ENCODE measurements around the gene MEX3A. TPM values are rescaled to one million over a fixed set of nuclear protein-coding genes. Genes with fewer than 3 reads are reported as not detected.

Gene MEX3A
- total and polyA plus RNA-seq, 2 of the 8 experiments (the other 6 are each of a cell fraction or from before 2014, with no cell fraction given) = 34.1 to 52.4 TPM

- Histone ChIP-seq H3K27ac (ENCODE audit: low read depth, low read length) (peak overlapping the region; percentile 82), H3K4ac (replicated peaks; ENCODE audit: insufficient read length, low read depth, low read length) (no peak overlapping the region), H4K20me1 (replicated peaks in 1 of 2; ENCODE audit: control insufficient read depth in 1 of 2, insufficient read depth in 2 of 2, low read length in 2 of 2) (peaks cover 2 to 6% of the 10 kb centered on the region in 2 experiments), H2AK5ac (ENCODE audit: low read depth, low read length) (peak overlapping the region; percentile 94; the same call in 1 of the 2 replicates), H3K14ac (ENCODE audit: insufficient read length) (no peak overlapping the region), H3K23me2 (ENCODE audit: low read depth, low read length) (no peaks in the 10 kb centered on the region), H3K4me2 (ENCODE audit: insufficient read depth in 1 of 2, low read depth in 2 of 2, low read length in 2 of 2) (peak overlapping the region; percentile 54 to 62; a peak in 2 of 4 replicates), H3K36me3 (ENCODE audit: control insufficient read depth in 2 of 4, insufficient read depth in 4 of 4, low read length in 3 of 4) (no peaks in the 10 kb centered on the region), H3K56ac (replicated peaks; ENCODE audit: insufficient read length, low read depth, low read length) (no peak overlapping the region), H3K23ac (ENCODE audit: insufficient read length) (no peak overlapping the region), H2AFZ (ENCODE audit: low read length) (no peak overlapping the region), H3K4me1 (replicated peaks in 1 of 4; ENCODE audit: control insufficient read depth in 3 of 4, insufficient read depth in 4 of 4, low read length in 3 of 4) (peaks cover 7 to 30% (median 24%) of the 10 kb centered on the region in 4 experiments), H2BK15ac (ENCODE audit: low read length) (0 out of 2 replicates have a peak overlapping the region, but pooled peaks have one; percentile 55), H3K9ac (replicated peaks in 1 of 4; ENCODE audit: extremely low read depth in 1 of 4, low read depth in 3 of 4, low read length in 3 of 4) (peak overlapping the region in 1 of 4 experiments; percentile 35; a peak in 5 of 7 replicates), H3K9me3 (ENCODE audit: insufficient read depth in 2 of 2, low read depth in 1 of 2, low read length in 1 of 2) (no peaks in the 10 kb centered on the region), H2BK5ac (ENCODE audit: low read depth, low read length) (peak overlapping the region; percentile 89), H3K4me3 (ENCODE audit: extremely low read depth in 1 of 4, insufficient read depth in 2 of 4, low read depth in 3 of 4, low read length in 4 of 4) (peak overlapping the region in 1 of 4 experiments; percentile 5; a peak in 1 of 8 replicates), H3K79me2 (ENCODE audit: control insufficient read depth in 1 of 2, insufficient read depth in 2 of 2, low read length in 2 of 2) (peaks cover 0 to 12% of the 10 kb centered on the region in 2 experiments; a peak in 1 of 4 replicates), H2BK12ac (ENCODE audit: low read depth, low read length) (peak overlapping the region; percentile 99), H2BK120ac (replicated peaks; ENCODE audit: low read depth, low read length) (peak overlapping the region; percentile 6), H3K18ac (ENCODE audit: extremely low read depth, low read length) (peak overlapping the region; percentile 95), H4K91ac (replicated peaks; ENCODE audit: insufficient read length, low read length) (peak overlapping the region; percentile 9), H4K8ac (ENCODE audit: extremely low read depth, insufficient read depth, low read length) (no peak overlapping the region), H3K79me1 (ENCODE audit: low read depth, low read length) (peaks cover 3% of the 10 kb centered on the region), H3K27me3 (replicated peaks in 1 of 4; ENCODE audit: control insufficient read depth in 3 of 4, extremely low read depth in 1 of 4, insufficient read depth in 3 of 4, low read length in 3 of 4) (no peaks in the 10 kb centered on the region), H2BK20ac (ENCODE audit: low read length) (peak overlapping the region; percentile 24; the same call in 1 of the 2 replicates), H4K5ac (ENCODE audit: insufficient read length, low read depth, low read length) (no peak overlapping the region)
- DNase-seq (ENCODE audit: low read depth in 1 of 2, low spot score in 2 of 2) (no peak), FAIRE-seq (no peak)
- CTCF ChIA-PET (ENCODE audit: partially characterized antibody) = interaction anchor here (0.5 to 42.4 kb wide), 17 partner anchors 4 to 176 kb away, joined by 3 to 1994 read pairs (median 4); partner anchors contain the start of genes LMNA, MEX3A and VHLL
- WGBS, 2 experiments (ENCODE audit: extremely low coverage in 1 of 2, insufficient coverage in 1 of 2, insufficient read length in 1 of 2, insufficient replicate concordance in 2 of 2, low coverage in 1 of 2, low lambda C conversion rate in 2 of 2, missing lambda C conversion rate in 1 of 2) = 75% methylated on average over 14 of the region's 14 CpGs; no CpG with 5 or more reads in 1 of the 2 experiments
- no peak for TF ChIP-seq SIX5 (IDR thresholded peaks at IDR 0.05; ENCODE audit: low read depth, low read length)
- no peak for TF ChIP-seq JUND (IDR thresholded peaks at IDR 0.05; ENCODE audit: low read length)
- TF ChIP-seq POLR2AphosphoS5 (IDR thresholded peaks at IDR 0.05; ENCODE audit: low read depth, low read length) = 0 out of 2 replicates have a peak, but pooled peaks have one; percentile 4
- TF ChIP-seq BACH1 (IDR thresholded peaks at IDR 0.05; ENCODE audit: low read length) = peak; percentile 77
- peak; percentile 42; the same call in 1 of the 2 replicates for TF ChIP-seq MAFK (IDR thresholded peaks at IDR 0.05; ENCODE audit: low read depth, low read length)
- TF ChIP-seq KDM4A (IDR thresholded peaks at IDR 0.05; ENCODE audit: low read depth, low read length, severe bottlenecking) = no peak
- no peak for TF ChIP-seq CBX5 (IDR thresholded peaks at IDR 0.05; ENCODE audit: low read depth, low read length)
- no peak for TF ChIP-seq PHF8 (conservative IDR thresholded peaks at IDR 0.05; ENCODE audit: low read depth, low read length)
- TF ChIP-seq YY1 (IDR thresholded peaks at IDR 0.05; ENCODE audit: low read depth, low read length) = no peak
- TF ChIP-seq JUN (IDR thresholded peaks at IDR 0.05; ENCODE audit: low read depth, low read length) = no peak
- POLR2A ChIA-PET (ENCODE audit: partially characterized antibody) = interaction anchor here (1.1 to 28.0 kb wide), 6 partner anchors 8 to 185 kb away, joined by 3 to 763 read pairs (median 6); partner anchors contain the start of genes LMNA, MEX3A and PMF1
These were observed 40.5 kb upstream of the MEX3A start for GRCh38 chr1:156122519-156123355.

Measured in H1 (cell line).